ENCODE measurements around the gene SZRD1. TPM values are rescaled to one million over a fixed set of nuclear protein-coding genes. Genes with fewer than 3 reads are reported as not detected.
"Not testable (repeated sequence)": the region's sequence is repeated elsewhere in the genome, so short reads cannot be mapped to it uniquely, and the experiment has no call there.

The SZRD1 gene
- total and polyA plus RNA-seq, 2 donors (not counting 1 experiment from before 2014, with no cell fraction given): 30.1 to 95.1 TPM

- Histone ChIP-seq H3K27me3 (ENCODE audit: control insufficient read depth, insufficient read depth, low read length) (no peaks in the 10 kb centered on the region), H3K36me3 (ENCODE audit: control insufficient read depth, insufficient read depth, low read length) (no peaks in the 10 kb centered on the region), H3K9ac (ENCODE audit: insufficient read depth, low read length) (peak overlapping the region; percentile 95), H3K27ac (ENCODE audit: insufficient read depth, low read length) (peak overlapping the region; percentile 65), H3K9me3 (ENCODE audit: control insufficient read depth, insufficient read depth, low read depth, low read length) (no peaks in the 10 kb centered on the region), H3K4me2 (ENCODE audit: extremely low read depth, insufficient read depth, low read length) (peak overlapping the region; percentile 49), H3K4me3 (replicated peaks in 1 of 4; ENCODE audit: control extremely low read depth in 1 of 4, insufficient read depth in 1 of 4, low read depth in 3 of 4, low read length in 4 of 4) (peak overlapping the region; percentile 20 to 84 (median 47)), H3K4me1 (ENCODE audit: control insufficient read depth, extremely low read depth, insufficient read depth, low read length) (peaks cover 10% of the 10 kb centered on the region), H3K79me2 (ENCODE audit: control insufficient read depth, insufficient read depth, low read length) (peaks cover 40% of the 10 kb centered on the region), H2AFZ (ENCODE audit: low read length) (peak overlapping the region; percentile 27), H4K20me1 (ENCODE audit: control insufficient read depth, extremely low read depth, insufficient read depth, low read length) (peaks cover 3% of the 10 kb centered on the region)
- TF ChIP-seq CTCF (conservative IDR thresholded peaks at IDR 0.05 in 1 of 2, IDR thresholded peaks at IDR 0.05 in 1 of 2; ENCODE audit: low read depth in 1 of 2, low read length in 2 of 2) (no peak), EZH2 (IDR thresholded peaks at IDR 0.05; ENCODE audit: low read length, missing control alignments) (no peak)
- no peak for DNase-seq (ENCODE audit: low read depth in 2 of 2)
These were observed 14.1 kb upstream of the SZRD1 start for GRCh38 chr1:16352842-16353535.

- no peak for DNase-seq (ENCODE audit: low read depth in 2 of 2)
- TF ChIP-seq CTCF (conservative IDR thresholded peaks at IDR 0.05 in 1 of 2, IDR thresholded peaks at IDR 0.05 in 1 of 2; ENCODE audit: low read depth in 1 of 2, low read length in 2 of 2): no peak
- TF ChIP-seq EZH2 (IDR thresholded peaks at IDR 0.05; ENCODE audit: low read length, missing control alignments): no peak
- H3K27ac ChIP-seq (ENCODE audit: insufficient read depth, low read length): no peak overlapping the region
- peaks cover 3% of the 10 kb centered on the region for H4K20me1 ChIP-seq (ENCODE audit: control insufficient read depth, extremely low read depth, insufficient read depth, low read length)
- peaks cover 25% of the 10 kb centered on the region for H3K79me2 ChIP-seq (ENCODE audit: control insufficient read depth, insufficient read depth, low read length)
- H3K4me2 ChIP-seq (ENCODE audit: extremely low read depth, insufficient read depth, low read length): no peak overlapping the region
- H3K27me3 ChIP-seq (ENCODE audit: control insufficient read depth, insufficient read depth, low read length): no peaks in the 10 kb centered on the region
- H2AFZ ChIP-seq (ENCODE audit: low read length): no peak overlapping the region
- no peaks in the 10 kb centered on the region for H3K36me3 ChIP-seq (ENCODE audit: control insufficient read depth, insufficient read depth, low read length)
- no peak overlapping the region for H3K9ac ChIP-seq (ENCODE audit: insufficient read depth, low read length)
- no peaks in the 10 kb centered on the region for H3K9me3 ChIP-seq (ENCODE audit: control insufficient read depth, insufficient read depth, low read depth, low read length)
- peaks cover 6% of the 10 kb centered on the region for H3K4me1 ChIP-seq (ENCODE audit: control insufficient read depth, extremely low read depth, insufficient read depth, low read length)
- H3K4me3 ChIP-seq (replicated peaks in 1 of 4; ENCODE audit: control extremely low read depth in 1 of 4, insufficient read depth in 1 of 4, low read depth in 3 of 4, low read length in 4 of 4): no peak overlapping the region
These were observed 12.4 kb upstream of the SZRD1 start for GRCh38 chr1:16354619-16355018.

GRCh38 chr1:16356867-16357266 is 10.2 kb upstream of the SZRD1 start:
- H3K27me3 ChIP-seq (ENCODE audit: control insufficient read depth, insufficient read depth, low read length): no peaks in the 10 kb centered on the region
- H3K36me3 ChIP-seq (ENCODE audit: control insufficient read depth, insufficient read depth, low read length): no peaks in the 10 kb centered on the region
- H3K4me2 ChIP-seq (ENCODE audit: extremely low read depth, insufficient read depth, low read length): no peak overlapping the region
- no peak overlapping the region for H3K9ac ChIP-seq (ENCODE audit: insufficient read depth, low read length)
- no peak overlapping the region for H2AFZ ChIP-seq (ENCODE audit: low read length)
- TF ChIP-seq CTCF (conservative IDR thresholded peaks at IDR 0.05 in 1 of 2, IDR thresholded peaks at IDR 0.05 in 1 of 2; ENCODE audit: low read depth in 1 of 2, low read length in 2 of 2): no peak
- H3K27ac ChIP-seq (ENCODE audit: insufficient read depth, low read length): no peak overlapping the region
- peaks cover 3% of the 10 kb centered on the region for H3K79me2 ChIP-seq (ENCODE audit: control insufficient read depth, insufficient read depth, low read length)
- no peaks in the 10 kb centered on the region for H3K4me1 ChIP-seq (ENCODE audit: control insufficient read depth, extremely low read depth, insufficient read depth, low read length)
- H3K4me3 ChIP-seq (replicated peaks in 1 of 4; ENCODE audit: control extremely low read depth in 1 of 4, insufficient read depth in 1 of 4, low read depth in 3 of 4, low read length in 4 of 4): no peak overlapping the region
- H4K20me1 ChIP-seq (ENCODE audit: control insufficient read depth, extremely low read depth, insufficient read depth, low read length): no peaks in the 10 kb centered on the region
- DNase-seq (ENCODE audit: low read depth in 2 of 2): no peak
- H3K9me3 ChIP-seq (ENCODE audit: control insufficient read depth, insufficient read depth, low read depth, low read length): no peaks in the 10 kb centered on the region

GRCh38 chr1:16365146-16365498 is 1.9 kb upstream of the SZRD1 start:
- H3K36me3 ChIP-seq (ENCODE audit: control insufficient read depth, insufficient read depth, low read length); H3K27ac ChIP-seq (ENCODE audit: insufficient read depth, low read length); H3K27me3 ChIP-seq (ENCODE audit: control insufficient read depth, insufficient read depth, low read length); H2AFZ ChIP-seq (ENCODE audit: low read length); H3K4me1 ChIP-seq (ENCODE audit: control insufficient read depth, extremely low read depth, insufficient read depth, low read length); H3K9me3 ChIP-seq (ENCODE audit: control insufficient read depth, insufficient read depth, low read depth, low read length); H3K4me3 ChIP-seq (replicated peaks in 1 of 4; ENCODE audit: control extremely low read depth in 1 of 4, insufficient read depth in 1 of 4, low read depth in 3 of 4, low read length in 4 of 4); H4K20me1 ChIP-seq (ENCODE audit: control insufficient read depth, extremely low read depth, insufficient read depth, low read length); H3K9ac ChIP-seq (ENCODE audit: insufficient read depth, low read length); H3K4me2 ChIP-seq (ENCODE audit: extremely low read depth, insufficient read depth, low read length): not testable (repeated sequence)
- H3K79me2 ChIP-seq (ENCODE audit: control insufficient read depth, insufficient read depth, low read length): peaks cover 27% of the 10 kb centered on the region
- peak; percentile 59 to 71 for DNase-seq (ENCODE audit: low read depth in 2 of 2)

Data from fibroblast of lung (primary cell).